Stimulated activated CD8-positive, alpha-beta memory T cell treated with anti-CD3 and anti-CD28 coated beads, Interleukin-7, amount 100 ng/mL, for 1 hour (primary cell): ENCODE data around the gene ZNF766.
A peak's percentile ranks its signal among the peaks of the same experiment; 100 is the strongest.
"Not testable (repeated sequence)": the region's sequence is repeated elsewhere in the genome, so short reads cannot be mapped to it uniquely, and the experiment has no call there.

Experiments
- DNase-seq, 2 donors: peaks; one replicate each; pipeline ENCODE4 v3.0.0-alpha.2; 2020; ENCODE audit warnings: low read depth in 2 of 2

ZNF766 gene

GRCh38 chr19:52275988-52276387 lies 6.6 kb downstream of the ZNF766 start:
- DNase-seq, result no peak

GRCh38 chr19:52277471-52277870 lies 8.1 kb downstream of the ZNF766 start:
- no peak for DNase-seq

GRCh38 chr19:52286256-52286655 lies 16.9 kb downstream of the ZNF766 start:
- DNase-seq, result no peak

GRCh38 chr19:52291781-52292180 lies 22.4 kb downstream of the ZNF766 start:
- DNase-seq, result no peak

GRCh38 chr19:52292946-52293345 lies 23.6 kb downstream of the ZNF766 start:
- not testable (repeated sequence) for DNase-seq

- no peak for DNase-seq
Measured at GRCh38 chr19:52296400-52296772, 27.0 kb downstream of the ZNF766 start.

GRCh38 chr19:52296773-52297600 lies 27.6 kb downstream of the ZNF766 start, which contains the start of gene ZNF480:
TSS of gene ZNF480 (plus strand) at chr19:52297169. CDS start at chr19:52300413, 3,244 bp downstream.
- peak; percentile 71 to 77 for DNase-seq

GRCh38 chr19:52297601-52298364 lies 28.4 kb downstream of the ZNF766 start:
- no peak for DNase-seq

GRCh38 chr19:52307275-52307674 lies 37.9 kb downstream of the ZNF766 start:
- no peak for DNase-seq

- DNase-seq, result no peak
Measured at GRCh38 chr19:52322429-52322828, 53.0 kb downstream of the ZNF766 start.

GRCh38 chr19:52331757-52332156 lies 62.4 kb downstream of the ZNF766 start:
- DNase-seq, result no peak

GRCh38 chr19:52335768-52336116 lies 66.4 kb downstream of the ZNF766 start:
- DNase-seq, result no peak

- peak; percentile 64 to 76 for DNase-seq
Measured at GRCh38 chr19:52336117-52336790, 66.9 kb downstream of the ZNF766 start, which contains the start of gene ZNF610. TSS of gene ZNF610 (plus strand) at chr19:52336243. CDS start at chr19:52349173, 12,930 bp downstream.

- no peak for DNase-seq
Measured at GRCh38 chr19:52336791-52337381, 67.5 kb downstream of the ZNF766 start.

GRCh38 chr19:52339022-52339421 lies 69.6 kb downstream of the ZNF766 start:
- not testable (repeated sequence) for DNase-seq

GRCh38 chr19:52343548-52343947 lies 74.2 kb downstream of the ZNF766 start:
- DNase-seq, result peak in 1 of 2 donors; percentile 19

GRCh38 chr19:52345162-52345561 lies 75.8 kb downstream of the ZNF766 start:
- no peak for DNase-seq
